ENCODE data around the gene STAT1.
"Not testable (repeated sequence)": the region's sequence is repeated elsewhere in the genome, so short reads cannot be mapped to it uniquely, and the experiment has no call there.

Gene STAT1

GRCh38 chr2:190961918-190962487 lies 52.0 kb downstream of the STAT1 start:
- no peak for DNase-seq

GRCh38 chr2:190961117-190961516 lies 52.9 kb downstream of the STAT1 start:
- DNase-seq, result not testable (repeated sequence)

GRCh38 chr2:190959911-190960788 lies 53.8 kb downstream of the STAT1 start:
- no peak for DNase-seq

- DNase-seq, result no peak
These were observed 60.7 kb downstream of the STAT1 start for GRCh38 chr2:190953257-190953656.

GRCh38 chr2:190950566-190950991 lies 63.4 kb downstream of the STAT1 start:
- DNase-seq, result no peak

- peak; percentile 18 for DNase-seq
These were observed 65.3 kb downstream of the STAT1 start for GRCh38 chr2:190948671-190949070.

GRCh38 chr2:190947711-190948251 lies 66.2 kb downstream of the STAT1 start:
- DNase-seq, result peak; percentile 42

GRCh38 chr2:190947141-190947540 lies 66.8 kb downstream of the STAT1 start:
- no peak for DNase-seq

GRCh38 chr2:190943706-190944105 lies 70.3 kb downstream of the STAT1 start:
- no peak for DNase-seq

GRCh38 chr2:190942697-190943096 lies 71.3 kb downstream of the STAT1 start:
- no peak for DNase-seq

- DNase-seq, result no peak
These were observed 72.4 kb downstream of the STAT1 start for GRCh38 chr2:190941571-190941970.

GRCh38 chr2:190940454-190940853 lies 73.5 kb downstream of the STAT1 start:
- DNase-seq, result no peak

GRCh38 chr2:190938771-190939335 lies 75.1 kb downstream of the STAT1 start:
- no peak for DNase-seq

GRCh38 chr2:190935054-190935453 lies 78.9 kb downstream of the STAT1 start:
- DNase-seq, result no peak

- DNase-seq, result no peak
These were observed 80.6 kb downstream of the STAT1 start for GRCh38 chr2:190933361-190933760.

GRCh38 chr2:190932514-190932913 lies 81.5 kb downstream of the STAT1 start:
- DNase-seq, result no peak

- DNase-seq, result peak; percentile 19
These were observed 83.6 kb downstream of the STAT1 start for GRCh38 chr2:190930411-190930810.

- DNase-seq, result no peak
These were observed 84.1 kb downstream of the STAT1 start for GRCh38 chr2:190929919-190930318.

GRCh38 chr2:190927301-190927700 lies 86.7 kb downstream of the STAT1 start:
- no peak for DNase-seq

GRCh38 chr2:190922376-190922775 lies 91.6 kb downstream of the STAT1 start:
- no peak for DNase-seq

GRCh38 chr2:190920085-190920484 lies 93.9 kb downstream of the STAT1 start:
- no peak for DNase-seq
